ENCODE data around the gene ZNF263.
"Not testable (repeated sequence)": the region's sequence is repeated elsewhere in the genome, so short reads cannot be mapped to it uniquely, and the experiment has no call there.

Gene ZNF263

GRCh38 chr16:3268294-3268693 is 15.0 kb upstream of the ZNF263 start:
- no peak for DNase-seq (ENCODE audit: low read depth)

- DNase-seq (ENCODE audit: low read depth): not testable (repeated sequence)
These were observed 12.6 kb upstream of the ZNF263 start for GRCh38 chr16:3270718-3271117.

GRCh38 chr16:3271281-3271680 is 12.0 kb upstream of the ZNF263 start:
- not testable (repeated sequence) for DNase-seq (ENCODE audit: low read depth)

- DNase-seq (ENCODE audit: low read depth): no peak
These were observed 8.8 kb upstream of the ZNF263 start for GRCh38 chr16:3274490-3274889.

GRCh38 chr16:3274947-3275346 is 8.3 kb upstream of the ZNF263 start:
- DNase-seq (ENCODE audit: low read depth): no peak

GRCh38 chr16:3276679-3277078 is 6.6 kb upstream of the ZNF263 start:
- DNase-seq (ENCODE audit: low read depth): no peak

- no peak for DNase-seq (ENCODE audit: low read depth)
These were observed 2.0 kb upstream of the ZNF263 start for GRCh38 chr16:3281222-3281820.

GRCh38 chr16:3282103-3282729 is 1.1 kb upstream of the ZNF263 start:
- no peak for DNase-seq (ENCODE audit: low read depth)

- DNase-seq (ENCODE audit: low read depth): no peak
These were observed 504 bp downstream of the ZNF263 start for GRCh38 chr16:3283543-3284447.

GRCh38 chr16:3285131-3285530 is 1.8 kb downstream of the ZNF263 start:
- DNase-seq (ENCODE audit: low read depth): no peak

- DNase-seq (ENCODE audit: low read depth): no peak
These were observed 6.8 kb downstream of the ZNF263 start for GRCh38 chr16:3289998-3290673.

- peak; percentile 48 for DNase-seq (ENCODE audit: low read depth)
These were observed 9.3 kb downstream of the ZNF263 start for GRCh38 chr16:3292604-3293003.

GRCh38 chr16:3295209-3295608 is 11.9 kb downstream of the ZNF263 start:
- no peak for DNase-seq (ENCODE audit: low read depth)

GRCh38 chr16:3295783-3296182 is 12.5 kb downstream of the ZNF263 start:
- DNase-seq (ENCODE audit: low read depth): no peak

GRCh38 chr16:3304370-3304769 is 21.1 kb downstream of the ZNF263 start:
- no peak for DNase-seq (ENCODE audit: low read depth)

GRCh38 chr16:3305109-3306068 is 22.1 kb downstream of the ZNF263 start, which contains the start of the genes TIGD7 and ZNF75A:
Gene TIGD7 (minus strand): TSS chr16:3305430. CDS start chr16:3300614, 4,816 bp downstream.
Gene ZNF75A (plus strand): TSS chr16:3305497. CDS start chr16:3308429, 2,932 bp downstream.
- peak; percentile 79 for DNase-seq (ENCODE audit: low read depth)

GRCh38 chr16:3306078-3306477 is 22.8 kb downstream of the ZNF263 start:
- DNase-seq (ENCODE audit: low read depth): no peak

- DNase-seq (ENCODE audit: low read depth): no peak
These were observed 28.2 kb downstream of the ZNF263 start for GRCh38 chr16:3311496-3311895.

- DNase-seq (ENCODE audit: low read depth): no peak
These were observed 34.2 kb downstream of the ZNF263 start for GRCh38 chr16:3317315-3317999.

- no peak for DNase-seq (ENCODE audit: low read depth)
These were observed 38.5 kb downstream of the ZNF263 start for GRCh38 chr16:3321816-3322215.
